ENCODE results near the gene SP8. TPM values are rescaled to one million over a fixed set of nuclear protein-coding genes. Genes with fewer than 3 reads are reported as not detected.

Gene SP8
- total RNA-seq, 1 donor from 2014 or later: not detected

DNA sequence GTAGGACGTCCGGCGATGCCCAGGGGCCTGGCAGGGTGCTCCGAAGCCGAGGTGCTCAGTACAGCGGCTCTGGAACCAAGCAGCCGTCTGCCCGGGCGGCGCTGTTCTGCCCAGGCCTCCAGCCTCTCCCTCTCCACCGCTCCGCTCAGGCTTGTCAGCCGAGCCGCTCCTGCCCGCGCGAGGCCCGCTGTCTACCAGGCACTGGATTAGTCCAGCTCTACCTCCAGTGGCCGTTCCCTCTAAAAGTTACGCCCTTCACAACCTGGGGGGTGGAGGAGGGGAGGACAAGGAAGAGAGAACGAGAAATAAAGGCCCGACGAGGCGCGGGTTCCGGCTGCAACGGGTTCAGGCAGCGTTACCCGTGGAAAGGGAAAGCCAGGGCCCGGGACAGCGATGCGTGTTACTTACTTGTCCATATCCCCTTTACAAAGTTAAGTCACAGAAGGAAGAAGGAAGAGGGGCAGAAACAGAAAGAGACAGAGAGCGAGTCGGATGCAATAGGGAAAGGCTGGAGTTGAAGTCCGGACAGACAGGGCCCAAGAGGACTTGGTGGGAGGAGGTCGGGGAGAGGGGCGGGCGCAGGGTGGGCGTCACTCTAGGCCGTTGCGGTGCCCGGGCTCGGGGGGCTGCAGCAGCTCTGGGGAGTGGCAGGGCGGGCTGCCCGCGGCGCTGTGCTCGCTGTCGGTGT, 2.8 kb downstream of the SP8 start:
- peak overlapping the region; percentile 59 for H3K4me3 ChIP-seq
- H3K27ac ChIP-seq (replicated peaks): no peak overlapping the region
- no peak for DNase-seq
- TF ChIP-seq CTCF (IDR thresholded peaks at IDR 0.05; ENCODE audit: borderline replicate concordance): no peak
- no peaks in the 10 kb centered on the region for H3K36me3 ChIP-seq
- H3K27me3 ChIP-seq (ENCODE audit: low read depth): peaks cover 100% of the 10 kb centered on the region
- intact Hi-C loops (cut with micrococcal nuclease): no loop called here
- peaks cover 38% of the 10 kb centered on the region for H3K4me1 ChIP-seq
- H3K9me3 ChIP-seq (replicated peaks): no peaks in the 10 kb centered on the region

- H3K27me3 ChIP-seq (ENCODE audit: low read depth): peaks cover 100% of the 10 kb centered on the region
- intact Hi-C loops (cut with micrococcal nuclease): no loop called here
- no peak overlapping the region for H3K27ac ChIP-seq (replicated peaks)
- peaks cover 42% of the 10 kb centered on the region for H3K4me1 ChIP-seq
- no peaks in the 10 kb centered on the region for H3K36me3 ChIP-seq
- no peaks in the 10 kb centered on the region for H3K9me3 ChIP-seq (replicated peaks)
- no peak for DNase-seq
- no peak overlapping the region for H3K4me3 ChIP-seq
- TF ChIP-seq CTCF (IDR thresholded peaks at IDR 0.05; ENCODE audit: borderline replicate concordance): no peak
Observed at GRCh38 chr7:20783125-20783699, 3.5 kb downstream of the SP8 start.

DNA sequence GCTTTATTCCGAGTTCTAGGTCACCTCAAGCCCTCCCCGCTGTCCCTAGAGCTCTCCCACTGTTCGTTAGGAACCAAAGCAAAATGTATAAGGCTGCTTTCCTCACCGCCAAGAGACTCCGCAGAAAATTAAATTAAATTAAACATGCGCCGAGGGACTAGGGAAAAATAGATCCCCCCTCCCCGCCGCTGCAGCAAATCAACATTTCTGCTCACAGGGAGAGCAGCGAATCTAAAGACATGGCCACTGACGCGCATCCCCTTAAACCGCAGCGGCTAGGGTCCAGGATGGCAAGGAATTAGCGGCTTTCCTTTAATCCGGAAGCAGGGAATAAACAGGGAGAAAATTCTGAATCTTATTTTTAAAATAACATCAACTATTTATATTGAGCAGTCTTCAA, 7.6 kb downstream of the SP8 start:
- Histone ChIP-seq H3K27me3 (ENCODE audit: low read depth) (peaks cover 100% of the 10 kb centered on the region), H3K9me3 (replicated peaks) (no peaks in the 10 kb centered on the region), H3K27ac (replicated peaks) (no peak overlapping the region), H3K36me3 (no peaks in the 10 kb centered on the region), H3K4me3 (no peak overlapping the region), H3K4me1 (peaks cover 15% of the 10 kb centered on the region)
- intact Hi-C loops (cut with micrococcal nuclease): no loop called here
- DNase-seq: no peak
- no peak for TF ChIP-seq CTCF (IDR thresholded peaks at IDR 0.05; ENCODE audit: borderline replicate concordance)

GRCh38 chr7:20778063-20778721, 8.5 kb downstream of the SP8 start:
- H3K4me1 ChIP-seq: peaks cover 12% of the 10 kb centered on the region
- no peaks in the 10 kb centered on the region for H3K36me3 ChIP-seq
- no peak overlapping the region for H3K27ac ChIP-seq (replicated peaks)
- intact Hi-C loops (cut with micrococcal nuclease): no loop called here
- DNase-seq: no peak
- peak overlapping the region; percentile 52 for H3K4me3 ChIP-seq
- H3K27me3 ChIP-seq (ENCODE audit: low read depth): peaks cover 100% of the 10 kb centered on the region
- TF ChIP-seq CTCF (IDR thresholded peaks at IDR 0.05; ENCODE audit: borderline replicate concordance): peak; percentile 67
- H3K9me3 ChIP-seq (replicated peaks): no peaks in the 10 kb centered on the region

DNA sequence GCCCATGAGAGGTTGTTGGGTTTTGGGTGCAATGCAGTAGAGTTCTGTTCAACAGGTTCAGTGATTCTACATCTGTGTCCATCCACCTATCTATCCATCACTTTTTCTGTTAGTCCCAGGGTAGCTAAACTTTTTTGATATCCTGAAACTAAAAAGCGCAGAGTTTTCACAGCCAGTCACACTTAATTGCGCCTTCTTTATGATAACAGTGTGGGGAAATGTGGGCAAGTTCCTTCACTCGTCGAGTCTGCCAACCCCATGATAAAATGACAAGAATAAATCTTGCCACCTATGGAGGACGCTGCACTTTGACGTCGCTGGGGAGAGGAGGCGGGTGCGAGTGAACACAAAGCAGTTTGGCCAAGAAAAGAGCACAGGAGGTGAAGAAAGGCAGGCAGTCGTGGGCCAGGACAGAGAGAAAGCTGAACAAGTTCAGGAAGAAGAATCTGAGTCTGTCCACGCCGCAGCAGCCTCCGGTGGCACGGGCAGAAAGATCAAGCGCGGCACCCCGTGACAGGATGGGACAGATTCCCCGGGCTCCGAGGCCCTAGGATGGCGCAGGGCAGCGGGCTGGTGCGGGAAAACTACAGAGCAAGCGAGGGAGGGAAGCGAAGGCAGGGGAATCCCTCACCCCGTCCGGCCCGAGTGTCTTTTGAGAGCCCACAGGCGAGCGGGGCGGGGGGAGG, 9.2 kb downstream of the SP8 start:
- H3K4me1 ChIP-seq: peaks cover 12% of the 10 kb centered on the region
- no peak for TF ChIP-seq CTCF (IDR thresholded peaks at IDR 0.05; ENCODE audit: borderline replicate concordance)
- no peaks in the 10 kb centered on the region for H3K9me3 ChIP-seq (replicated peaks)
- H3K36me3 ChIP-seq: no peaks in the 10 kb centered on the region
- DNase-seq: no peak
- peak overlapping the region; percentile 52 for H3K4me3 ChIP-seq
- no peak overlapping the region for H3K27ac ChIP-seq (replicated peaks)
- intact Hi-C loops (cut with micrococcal nuclease): no loop called here
- peaks cover 100% of the 10 kb centered on the region for H3K27me3 ChIP-seq (ENCODE audit: low read depth)

All from left ventricle myocardium inferior (tissue), 1 donor.